ENCODE results near the gene ABHD16B.

The ABHD16B gene

DNA sequence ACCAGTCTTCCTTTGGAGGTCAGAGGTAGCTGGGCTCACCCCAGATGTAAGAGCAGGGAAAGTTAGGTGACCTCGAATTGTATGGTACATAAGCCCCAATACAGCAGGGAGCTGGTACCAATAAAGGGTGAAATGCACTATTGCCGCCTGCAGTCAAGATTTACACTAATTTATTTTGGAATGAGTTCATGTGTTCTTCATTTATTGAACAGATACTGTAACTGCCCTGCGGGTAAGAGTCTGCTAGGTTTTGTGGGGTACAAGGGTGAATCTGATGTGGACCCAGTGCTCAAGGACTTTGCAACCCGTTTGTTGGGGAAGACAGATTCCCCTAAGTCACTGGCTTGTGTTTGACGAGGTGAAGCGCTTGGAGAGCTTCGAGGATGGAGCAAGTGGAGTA is 31.1 kb downstream of the ABHD16B start:
- H3K36me3 Mint-ChIP-seq: peaks cover 4% of the 10 kb centered on the region
- no peak overlapping the region for H3K27ac Mint-ChIP-seq
- H3K27me3 Mint-ChIP-seq: no peaks in the 10 kb centered on the region
- no peaks in the 10 kb centered on the region for H3K9me3 Mint-ChIP-seq
- peaks cover 23% of the 10 kb centered on the region for H3K4me1 Mint-ChIP-seq
- H3K4me3 Mint-ChIP-seq: no peak overlapping the region

DNA sequence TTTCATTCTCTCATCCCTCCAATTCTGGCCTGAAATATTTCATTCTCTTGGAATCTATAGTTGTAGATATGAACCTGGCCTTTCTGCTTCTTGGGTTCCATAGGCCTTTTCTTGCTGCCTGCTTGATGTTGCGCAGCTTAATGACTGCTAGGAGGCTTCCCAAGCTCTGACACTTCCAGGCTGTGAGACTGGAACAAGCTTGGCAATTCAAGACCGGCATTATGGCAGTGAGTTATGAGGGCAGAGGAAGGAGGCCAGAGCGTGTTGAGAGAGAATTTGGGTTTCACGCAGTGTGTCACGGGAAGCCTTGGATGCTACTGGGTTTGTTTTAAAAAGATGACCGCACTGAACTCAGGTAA is 32.7 kb downstream of the ABHD16B start:
- peak overlapping the region; percentile 78 for H3K4me3 Mint-ChIP-seq
- H3K4me1 Mint-ChIP-seq: peaks cover 39% of the 10 kb centered on the region
- no peaks in the 10 kb centered on the region for H3K9me3 Mint-ChIP-seq
- peak overlapping the region; percentile 92 for H3K27ac Mint-ChIP-seq
- no peaks in the 10 kb centered on the region for H3K27me3 Mint-ChIP-seq
- peaks cover 4% of the 10 kb centered on the region for H3K36me3 Mint-ChIP-seq

GRCh38 chr20:63894358-63895201 is 33.3 kb downstream of the ABHD16B start, which contains the start of gene DNAJC5:
TSS of gene DNAJC5 (plus strand) at chr20:63895126. CDS start at chr20:63928346, 33,220 bp downstream.
- Mint-ChIP-seq H3K4me1 (peaks cover 44% of the 10 kb centered on the region), H3K9me3 (no peaks in the 10 kb centered on the region), H3K27ac (peak within 1 kb of the TSS; percentile 98), H3K36me3 (peaks cover 4% of the 10 kb centered on the region), H3K4me3 (peak within 1 kb of the TSS; percentile 95), H3K27me3 (no peaks in the 10 kb centered on the region)

- Mint-ChIP-seq H3K4me3 (peak overlapping the region; percentile 95), H3K4me1 (peaks cover 46% of the 10 kb centered on the region), H3K9me3 (no peaks in the 10 kb centered on the region), H3K27ac (peak overlapping the region; percentile 98), H3K36me3 (peaks cover 4% of the 10 kb centered on the region), H3K27me3 (no peaks in the 10 kb centered on the region)
Measured at GRCh38 chr20:63895202-63895951, 34.1 kb downstream of the ABHD16B start.

GRCh38 chr20:63895952-63896263 is 34.6 kb downstream of the ABHD16B start:
- H3K9me3 Mint-ChIP-seq: no peaks in the 10 kb centered on the region
- peak overlapping the region; percentile 98 for H3K27ac Mint-ChIP-seq
- H3K36me3 Mint-ChIP-seq: peaks cover 4% of the 10 kb centered on the region
- peaks cover 51% of the 10 kb centered on the region for H3K4me1 Mint-ChIP-seq
- H3K4me3 Mint-ChIP-seq: peak overlapping the region; percentile 95
- no peaks in the 10 kb centered on the region for H3K27me3 Mint-ChIP-seq

GRCh38 chr20:63896264-63897105 is 35.2 kb downstream of the ABHD16B start:
- Mint-ChIP-seq H3K4me1 (peaks cover 57% of the 10 kb centered on the region), H3K4me3 (peak overlapping the region; percentile 95)

DNA sequence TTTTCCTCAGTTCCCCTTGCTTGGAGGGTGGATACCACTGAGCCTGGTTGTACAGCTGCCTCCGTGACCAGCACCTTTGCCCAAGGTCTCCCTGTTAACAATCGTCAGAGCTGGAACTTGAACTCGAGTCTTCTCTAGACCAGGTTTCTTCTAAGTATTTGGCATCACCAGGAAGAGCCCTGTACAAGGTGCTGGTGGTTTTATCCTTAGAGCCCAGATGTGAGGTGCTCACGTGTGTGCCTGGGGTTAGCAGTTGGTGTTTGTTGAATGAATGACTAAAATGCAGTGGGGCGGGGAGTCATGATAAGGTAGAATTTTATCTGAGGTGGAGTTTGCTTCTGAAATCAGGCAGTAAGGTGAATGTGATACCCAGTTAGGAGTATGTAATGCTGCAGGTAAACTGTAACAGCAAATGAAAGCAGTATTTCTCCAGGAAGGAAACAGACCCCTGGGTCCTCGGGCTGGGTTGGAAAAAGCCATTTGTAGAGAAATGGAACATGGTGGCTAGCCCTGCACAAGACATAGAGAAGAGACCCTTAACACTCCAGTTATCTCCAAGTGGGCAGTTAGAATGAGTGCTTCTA is 36.8 kb downstream of the ABHD16B start:
- Mint-ChIP-seq H3K4me3 (peak overlapping the region; percentile 76), H3K36me3 (peaks cover 6% of the 10 kb centered on the region), H3K9me3 (no peaks in the 10 kb centered on the region), H3K4me1 (peaks cover 67% of the 10 kb centered on the region), H3K27me3 (no peaks in the 10 kb centered on the region), H3K27ac (peak overlapping the region; percentile 72)

More at GRCh38 chr20:63896264-63897105, 35.2 kb downstream of the ABHD16B start:
- Mint-ChIP-seq H3K27ac (peak overlapping the region; percentile 98), H3K9me3 (no peaks in the 10 kb centered on the region), H3K27me3 (no peaks in the 10 kb centered on the region), H3K36me3 (peaks cover 4% of the 10 kb centered on the region)

DNA sequence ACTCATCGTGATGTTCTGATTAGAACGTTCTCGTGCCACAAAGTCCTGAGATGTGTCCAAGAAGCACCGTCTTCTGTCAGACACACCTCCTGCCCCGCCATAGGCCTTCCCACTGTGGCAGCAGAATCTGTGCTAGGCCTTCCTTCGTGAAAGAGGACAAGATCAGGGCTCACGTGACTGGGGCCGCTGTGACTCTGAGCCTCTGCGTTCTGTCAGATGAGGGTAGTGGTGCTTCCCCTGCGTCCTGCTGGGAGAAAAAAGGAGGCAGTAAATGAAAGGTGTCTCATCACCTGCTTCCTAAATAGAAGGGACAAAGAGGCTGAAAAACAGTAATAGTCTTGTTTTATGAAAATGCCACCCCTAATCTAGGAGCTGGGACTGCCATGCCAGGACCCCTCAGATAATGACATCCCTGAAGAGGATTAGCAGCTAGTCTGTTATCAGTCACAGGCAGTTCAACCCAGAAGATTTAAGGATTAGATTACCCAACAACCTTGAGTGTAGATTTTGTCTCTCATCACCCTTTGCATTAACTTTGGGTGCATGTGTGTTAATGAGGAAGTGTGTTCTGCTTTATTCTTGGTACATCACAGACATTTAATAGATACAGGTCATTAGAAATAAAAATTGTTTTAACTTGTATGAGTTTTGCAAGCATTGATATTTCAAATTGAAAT is 37.7 kb downstream of the ABHD16B start:
- no peak overlapping the region for H3K4me3 Mint-ChIP-seq
- H3K36me3 Mint-ChIP-seq: peaks cover 7% of the 10 kb centered on the region
- no peaks in the 10 kb centered on the region for H3K9me3 Mint-ChIP-seq
- peaks cover 75% of the 10 kb centered on the region for H3K4me1 Mint-ChIP-seq
- no peak overlapping the region for H3K27ac Mint-ChIP-seq
- H3K27me3 Mint-ChIP-seq: no peaks in the 10 kb centered on the region

GRCh38 chr20:63900413-63900812 is 39.1 kb downstream of the ABHD16B start:
- Mint-ChIP-seq H3K27ac (peak overlapping the region; percentile 46), H3K27me3 (no peaks in the 10 kb centered on the region), H3K4me1 (peaks cover 80% of the 10 kb centered on the region), H3K36me3 (peaks cover 7% of the 10 kb centered on the region), H3K9me3 (no peaks in the 10 kb centered on the region), H3K4me3 (no peak overlapping the region)

GRCh38 chr20:63903796-63904561 is 42.7 kb downstream of the ABHD16B start:
- Mint-ChIP-seq H3K9me3 (no peaks in the 10 kb centered on the region), H3K4me3 (no peak overlapping the region), H3K4me1 (peaks cover 57% of the 10 kb centered on the region), H3K36me3 (peaks cover 2% of the 10 kb centered on the region), H3K27me3 (no peaks in the 10 kb centered on the region), H3K27ac (peak overlapping the region; percentile 41)

DNA sequence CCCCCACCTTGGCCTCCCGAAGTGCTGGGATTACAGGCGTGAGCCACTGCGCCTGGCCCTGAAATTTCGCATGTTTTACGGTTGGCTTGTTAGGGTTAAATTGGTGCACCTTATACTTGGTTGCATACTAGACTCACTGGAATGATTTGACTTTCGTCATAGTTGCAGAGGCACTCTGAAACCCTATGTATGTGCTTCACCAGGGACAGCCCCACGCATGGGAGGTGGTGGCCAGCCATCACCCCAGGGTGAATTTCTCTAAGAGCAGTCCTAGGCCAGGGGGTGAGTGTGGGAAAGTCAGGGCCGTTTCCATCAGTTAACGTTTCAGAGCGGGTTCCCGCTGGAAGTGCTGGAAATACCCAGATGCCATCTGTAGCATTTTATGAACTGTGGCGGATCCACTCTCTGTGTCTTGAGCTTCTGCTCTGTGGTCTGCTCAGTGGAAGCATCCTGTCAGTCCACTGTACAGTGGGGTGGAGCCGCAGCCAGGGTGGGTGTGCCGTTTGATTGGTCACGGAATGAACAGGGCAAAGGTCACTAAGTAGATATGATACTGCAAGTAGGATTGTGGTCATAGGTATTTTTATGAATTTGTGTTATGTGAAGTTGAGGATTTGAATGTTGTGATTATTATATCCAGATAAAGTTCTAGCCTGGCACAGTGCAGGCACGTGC is 46.8 kb downstream of the ABHD16B start:
- no peaks in the 10 kb centered on the region for H3K9me3 Mint-ChIP-seq
- no peak overlapping the region for H3K4me3 Mint-ChIP-seq
- H3K27me3 Mint-ChIP-seq: no peaks in the 10 kb centered on the region
- H3K27ac Mint-ChIP-seq: peak overlapping the region; percentile 32
- peaks cover 50% of the 10 kb centered on the region for H3K4me1 Mint-ChIP-seq
- H3K36me3 Mint-ChIP-seq: peaks cover 1% of the 10 kb centered on the region

- peaks cover 7% of the 10 kb centered on the region for H3K36me3 Mint-ChIP-seq
- H3K4me3 Mint-ChIP-seq: peak overlapping the region; percentile 39
- H3K27me3 Mint-ChIP-seq: no peaks in the 10 kb centered on the region
- H3K9me3 Mint-ChIP-seq: no peaks in the 10 kb centered on the region
- peaks cover 42% of the 10 kb centered on the region for H3K4me1 Mint-ChIP-seq
- peak overlapping the region; percentile 23 for H3K27ac Mint-ChIP-seq
Measured at GRCh38 chr20:63911176-63911575, 49.9 kb downstream of the ABHD16B start.
